ENCODE measurements around the gene SLC10A7. TPM values are rescaled to one million over a fixed set of nuclear protein-coding genes. Genes with fewer than 3 reads are reported as not detected.

Gene SLC10A7
- total and polyA plus RNA-seq, 2 of the 4 experiments (the other 2 are of a cell fraction), result 5.2 to 8.4 TPM

GRCh38 chr4:146336410-146336807 is 185.3 kb downstream of the SLC10A7 start:
- H3K27ac ChIP-seq (ENCODE audit: insufficient read depth, low read length), result no peak overlapping the region
- peak; percentile 35 for ATAC-seq (ENCODE audit: low read depth)
- H3K56ac ChIP-seq (ENCODE audit: extremely low read depth, insufficient read depth, low read length), result no peak overlapping the region
- no peak overlapping the region for H2AK5ac ChIP-seq (ENCODE audit: low read depth, low read length)
- H3K23ac ChIP-seq (ENCODE audit: low read depth, low read length), result no peak overlapping the region
- intact Hi-C loops (cut with micrococcal nuclease) (no loop called here), in situ Hi-C loops (cut with MboI; ENCODE audit: low sequenced_read_pairs) (loop anchor here (5.0 to 25.0 kb wide), 3 partner anchors 576 to 1251 kb away; no protein-coding TSS in a partner anchor), dilution Hi-C loops (cut with HindIII; ENCODE audit: low sequenced_read_pairs, unreplicated experiment) (no loop called here)
- H3K4me1 ChIP-seq (ENCODE audit: control insufficient read depth, insufficient read depth, low read length), result peaks cover 4% of the 10 kb centered on the region; the same call in 1 of the 2 replicates
- no peak overlapping the region for H4K5ac ChIP-seq (ENCODE audit: low read depth, low read length)
- H2BK20ac ChIP-seq (ENCODE audit: low read depth, low read length), result no peak overlapping the region
- CTCF ChIA-PET, result interaction anchor here (1.6 kb wide), 1 partner anchor 10 kb away, joined by 3 read pairs; no protein-coding TSS in a partner anchor
- no peaks in the 10 kb centered on the region for H3K27me3 ChIP-seq (ENCODE audit: control insufficient read depth, insufficient read depth, low read length)
- no peak overlapping the region for H3K9ac ChIP-seq (ENCODE audit: low read depth, low read length)
- H4K91ac ChIP-seq (ENCODE audit: insufficient read depth, low read depth, low read length), result no peak overlapping the region
- no peak for TF ChIP-seq RCOR1 (IDR thresholded peaks at IDR 0.05; ENCODE audit: insufficient replicate concordance, low read length)
- no peak for TF ChIP-seq CTCF (conservative IDR thresholded peaks at IDR 0.05; ENCODE audit: low read depth, low read length)
- no peak for TF ChIP-seq CEBPB (IDR thresholded peaks at IDR 0.05; ENCODE audit: low read depth, low read length)
- no peak for TF ChIP-seq POLR2A (IDR thresholded peaks at IDR 0.05; ENCODE audit: low read depth, low read length)
- TF ChIP-seq RAD21 (IDR thresholded peaks at IDR 0.05; ENCODE audit: low read length), result no peak
- TF ChIP-seq FOS (IDR thresholded peaks at IDR 0.05; ENCODE audit: low read depth, low read length), result no peak
- no peak for TF ChIP-seq ELK1 (IDR thresholded peaks at IDR 0.05; ENCODE audit: borderline replicate concordance, low read depth, low read length)
- no peak for TF ChIP-seq NFE2L2 (IDR thresholded peaks at IDR 0.05; ENCODE audit: low read depth, low read length)
- TF ChIP-seq SMC3 (IDR thresholded peaks at IDR 0.05; ENCODE audit: low read depth, low read length), result no peak
- no peak for TF ChIP-seq MXI1 (IDR thresholded peaks at IDR 0.05; ENCODE audit: borderline replicate concordance, low read depth, low read length)
- TF ChIP-seq MAZ (IDR thresholded peaks at IDR 0.05; ENCODE audit: borderline replicate concordance, low read depth, low read length), result no peak
- no peak for TF ChIP-seq CHD1 (IDR thresholded peaks at IDR 0.05; ENCODE audit: low read depth, low read length)
- no peak for TF ChIP-seq RFX5 (IDR thresholded peaks at IDR 0.05; ENCODE audit: low read depth, low read length)
- no peak for TF ChIP-seq USF2 (IDR thresholded peaks at IDR 0.05; ENCODE audit: low read depth, low read length)
- no peak for TF ChIP-seq BHLHE40 (IDR thresholded peaks at IDR 0.05; ENCODE audit: low read depth, low read length)
- no peak for TF ChIP-seq MAFK (IDR thresholded peaks at IDR 0.05; ENCODE audit: low read depth, low read length)
- H2BK120ac ChIP-seq (ENCODE audit: low read depth, low read length), result no peak overlapping the region
- no peak overlapping the region for H4K8ac ChIP-seq (ENCODE audit: low read depth in 2 of 2, low read length in 2 of 2)
- H2BK15ac ChIP-seq (ENCODE audit: low read depth, low read length), result no peak overlapping the region
- H4K20me1 ChIP-seq (ENCODE audit: insufficient read depth, low read length), result no peaks in the 10 kb centered on the region
- H2AFZ ChIP-seq (replicated peaks; ENCODE audit: low read length, poor library complexity), result no peak overlapping the region
- no peaks in the 10 kb centered on the region; a peak in 1 of 4 replicates for H3K79me1 ChIP-seq (ENCODE audit: low read depth in 1 of 2, low read length in 2 of 2)
- no peak overlapping the region for H3K4ac ChIP-seq (ENCODE audit: low read depth, low read length)
- H2BK5ac ChIP-seq (ENCODE audit: low read depth, low read length, poor library complexity, severe bottlenecking), result no peak overlapping the region
- H3K9me3 ChIP-seq (ENCODE audit: control insufficient read depth, insufficient read depth, low read length), result no peaks in the 10 kb centered on the region
- no peak overlapping the region for H3K14ac ChIP-seq (replicated peaks; ENCODE audit: low read depth, low read length)
- no peak overlapping the region for H3K4me3 ChIP-seq (ENCODE audit: insufficient read depth, low read depth, low read length)
- peaks cover 4% of the 10 kb centered on the region; the same call in 1 of the 2 replicates for H3K9me1 ChIP-seq (ENCODE audit: insufficient read depth, low read length)
- POLR2A ChIA-PET (ENCODE audit: unreplicated experiment), result no interaction called here
- DNase-seq, result peak; percentile 71
- BruUV-seq (replicated peaks), result no TSS peak
- H3K4me2 ChIP-seq (ENCODE audit: low read depth, low read length), result no peak overlapping the region
- no peak overlapping the region for H2AK9ac ChIP-seq (replicated peaks; ENCODE audit: low read depth, low read length, poor library complexity)
- WGBS, 2 experiments (ENCODE audit: extremely low coverage in 2 of 2, insufficient read length in 1 of 2), result no CpG with 5 or more reads among the region's 1 CpG
- H3K18ac ChIP-seq (ENCODE audit: low read depth, low read length), result no peak overlapping the region
- H3K36me3 ChIP-seq (ENCODE audit: control insufficient read depth, insufficient read depth, low read length), result no peaks in the 10 kb centered on the region
